Brain pericyte (primary cell): ENCODE measurements around the gene C3orf33.
"Not testable (repeated sequence)": the region's sequence is repeated elsewhere in the genome, so short reads cannot be mapped to it uniquely, and the experiment has no call there.

Experiments used
- DNase-seq: peaks from one replicate; pipeline ENCODE4 v3.0.0-alpha.2; 2012; ENCODE audit warnings: low read depth, low spot score

Gene C3orf33

GRCh38 chr3:155805802-155806618 is at the start of gene C3orf33:
Gene C3orf33, minus strand, starts transcription at chr3:155806278. Its CDS starts 26 bp downstream, at chr3:155806252.
- DNase-seq = no peak

- DNase-seq = peak; percentile 99
These were observed 48.3 kb upstream of the C3orf33 start, which contains the start of gene SLC33A1 for GRCh38 chr3:155854141-155854940. Gene SLC33A1, minus strand, starts transcription at chr3:155854427. Its CDS starts 430 bp downstream, at chr3:155853997.

GRCh38 chr3:155853214-155854140 is 47.4 kb upstream of the C3orf33 start:
- DNase-seq = no peak

- DNase-seq = no peak
These were observed 46.3 kb upstream of the C3orf33 start for GRCh38 chr3:155852341-155852740.

GRCh38 chr3:155849404-155849803 is 43.3 kb upstream of the C3orf33 start:
- DNase-seq = not testable (repeated sequence)

GRCh38 chr3:155847993-155848392 is 41.9 kb upstream of the C3orf33 start:
- no peak for DNase-seq

- no peak for DNase-seq
These were observed 40.0 kb upstream of the C3orf33 start for GRCh38 chr3:155846119-155846518.

GRCh38 chr3:155843569-155843968 is 37.5 kb upstream of the C3orf33 start:
- no peak for DNase-seq

- no peak for DNase-seq
These were observed 29.4 kb upstream of the C3orf33 start for GRCh38 chr3:155835341-155836071.

GRCh38 chr3:155828490-155829098 is 22.5 kb upstream of the C3orf33 start:
- DNase-seq = not testable (repeated sequence)

- DNase-seq = no peak
These were observed 9.0 kb upstream of the C3orf33 start for GRCh38 chr3:155815030-155815545.

GRCh38 chr3:155813224-155813623 is 7.1 kb upstream of the C3orf33 start:
- DNase-seq = not testable (repeated sequence)

GRCh38 chr3:155809181-155809580 is 3.1 kb upstream of the C3orf33 start:
- DNase-seq = no peak

GRCh38 chr3:155807823-155808222 is 1.7 kb upstream of the C3orf33 start:
- no peak for DNase-seq

- no peak for DNase-seq
These were observed 775 bp downstream of the C3orf33 start for GRCh38 chr3:155805204-155805801.

- DNase-seq = no peak
These were observed 1.8 kb downstream of the C3orf33 start for GRCh38 chr3:155804323-155804722.

GRCh38 chr3:155792532-155792931 is 13.5 kb downstream of the C3orf33 start:
- no peak for DNase-seq

GRCh38 chr3:155791190-155791589 is 14.9 kb downstream of the C3orf33 start:
- no peak for DNase-seq

- DNase-seq = no peak
These were observed 15.7 kb downstream of the C3orf33 start for GRCh38 chr3:155790272-155790925.
